Endometrium (tissue), 2 donors: ENCODE measurements around the gene GPRIN2.
"Not testable (repeated sequence)": the region's sequence is repeated elsewhere in the genome, so short reads cannot be mapped to it uniquely, and the experiment has no call there.

Experiments
- FAIRE-seq: peaks from 2 replicates; lab custom pipeline; 2012; peaks lifted over from hg19 to GRCh38; lab: Jason Lieb, UNC
- donor health status: control.
- donor health status: control.

The GPRIN2 gene

DNA sequence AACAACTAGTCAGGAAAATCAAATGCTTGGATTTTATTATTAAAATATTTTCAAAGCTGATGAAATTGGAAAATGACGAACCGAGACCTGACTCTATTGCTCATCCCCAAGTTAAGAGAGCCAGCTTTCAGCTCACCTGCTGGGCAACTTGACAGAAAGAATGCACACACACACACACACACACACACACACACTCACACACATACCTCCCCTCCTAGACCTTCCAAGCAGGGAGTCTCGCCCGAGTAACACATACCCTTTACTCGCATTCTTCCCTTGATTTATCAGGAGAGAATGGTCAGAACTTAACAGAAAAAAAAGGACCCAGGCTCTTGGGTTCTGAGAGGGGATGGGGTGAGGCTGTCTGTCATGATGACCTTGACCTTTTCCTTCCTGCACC is 19.1 kb downstream of the GPRIN2 start:
- FAIRE-seq, result no peak

DNA sequence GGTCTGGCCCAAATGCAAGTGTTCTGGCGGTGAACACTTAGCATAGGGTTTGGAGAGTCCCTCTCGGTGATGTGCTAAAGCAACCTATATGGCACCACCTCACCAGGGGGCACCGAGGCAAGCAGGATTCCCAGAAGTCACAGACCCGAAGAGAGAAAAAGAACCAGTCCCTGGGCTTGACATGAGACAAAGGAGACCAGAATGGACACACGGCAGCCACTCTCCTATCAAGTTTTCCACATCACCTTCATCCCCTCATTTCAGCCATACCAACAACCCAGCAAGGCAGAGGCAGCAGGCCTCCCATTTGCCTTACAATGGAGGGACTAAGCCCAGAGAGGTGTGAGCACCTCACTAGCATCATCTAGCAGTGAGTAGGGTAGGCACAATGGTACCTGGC is 19.7 kb downstream of the GPRIN2 start:
- no peak for FAIRE-seq

DNA sequence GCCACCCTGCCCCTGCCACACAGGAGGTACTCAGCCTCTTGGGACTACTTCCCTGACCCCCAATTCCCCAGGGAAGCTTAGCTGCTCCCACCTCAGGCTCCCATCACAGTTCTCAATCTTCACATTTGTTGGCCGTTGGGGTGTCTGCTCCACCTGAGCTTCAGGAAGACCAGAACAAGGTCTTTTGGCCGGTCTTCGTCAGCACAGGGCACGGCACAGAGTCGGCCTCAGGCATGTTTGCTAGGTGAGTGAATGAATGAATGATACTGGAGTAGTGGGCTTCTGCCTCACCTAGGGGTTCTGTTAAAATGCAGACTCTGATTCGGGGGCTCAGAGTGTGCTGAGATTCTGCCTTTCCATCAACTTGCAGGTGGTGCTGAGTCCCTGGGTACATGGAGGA is 20.3 kb downstream of the GPRIN2 start:
- FAIRE-seq, result no peak

DNA sequence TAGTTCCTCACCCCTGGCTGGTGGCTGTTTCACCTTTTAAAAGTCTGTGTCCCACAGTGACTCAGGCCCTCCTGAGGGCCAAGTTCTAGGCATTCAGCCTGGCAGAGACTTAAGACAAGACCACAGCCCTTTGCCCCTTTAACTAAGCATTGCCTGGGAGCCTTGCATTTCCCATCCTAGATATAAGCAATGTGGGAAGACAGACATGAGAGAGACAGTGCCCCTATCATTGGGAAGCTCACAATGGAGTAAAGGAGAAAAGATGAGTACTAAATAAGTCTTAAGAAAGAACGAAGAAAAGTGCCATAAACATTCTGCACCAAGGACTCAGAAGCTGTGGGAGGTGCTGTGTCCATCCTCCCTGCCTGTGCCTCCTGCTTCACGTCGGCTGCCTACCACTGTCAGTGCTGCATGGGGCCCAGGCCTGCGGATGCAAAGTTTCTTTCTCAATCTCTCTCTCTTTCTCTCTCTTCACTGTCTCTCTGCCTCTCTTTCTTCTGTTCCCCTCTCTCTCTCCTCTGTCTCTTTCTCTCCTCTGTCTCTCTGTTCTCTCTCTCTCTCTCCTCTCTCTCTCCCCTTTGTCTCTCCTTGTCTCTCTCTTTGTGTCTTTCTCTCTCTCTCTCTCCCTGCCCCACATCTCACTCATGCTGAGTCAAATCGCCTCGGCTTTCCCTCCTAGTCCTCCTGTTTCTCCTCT is 21.5 kb downstream of the GPRIN2 start:
- no peak for FAIRE-seq

DNA sequence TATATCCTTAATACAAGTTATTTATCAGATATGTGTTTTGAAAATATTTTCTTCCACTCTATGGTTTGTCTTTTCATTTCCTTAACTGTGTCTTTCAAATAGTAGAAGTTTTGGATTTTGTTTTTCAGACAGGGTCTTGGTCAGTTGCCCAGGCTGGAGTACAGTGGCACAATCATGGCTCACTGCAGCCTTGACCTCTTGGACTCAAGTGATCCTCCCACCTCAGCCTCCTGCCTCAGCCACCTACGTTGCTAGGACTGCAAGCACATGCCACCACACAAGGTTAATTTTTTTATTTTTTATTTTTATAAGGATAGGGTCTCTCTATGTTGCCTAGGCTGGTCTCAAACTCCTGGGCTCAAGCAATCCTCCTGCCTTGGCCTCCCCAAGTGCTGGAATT is 24.2 kb downstream of the GPRIN2 start:
- FAIRE-seq, result not testable (repeated sequence)

DNA sequence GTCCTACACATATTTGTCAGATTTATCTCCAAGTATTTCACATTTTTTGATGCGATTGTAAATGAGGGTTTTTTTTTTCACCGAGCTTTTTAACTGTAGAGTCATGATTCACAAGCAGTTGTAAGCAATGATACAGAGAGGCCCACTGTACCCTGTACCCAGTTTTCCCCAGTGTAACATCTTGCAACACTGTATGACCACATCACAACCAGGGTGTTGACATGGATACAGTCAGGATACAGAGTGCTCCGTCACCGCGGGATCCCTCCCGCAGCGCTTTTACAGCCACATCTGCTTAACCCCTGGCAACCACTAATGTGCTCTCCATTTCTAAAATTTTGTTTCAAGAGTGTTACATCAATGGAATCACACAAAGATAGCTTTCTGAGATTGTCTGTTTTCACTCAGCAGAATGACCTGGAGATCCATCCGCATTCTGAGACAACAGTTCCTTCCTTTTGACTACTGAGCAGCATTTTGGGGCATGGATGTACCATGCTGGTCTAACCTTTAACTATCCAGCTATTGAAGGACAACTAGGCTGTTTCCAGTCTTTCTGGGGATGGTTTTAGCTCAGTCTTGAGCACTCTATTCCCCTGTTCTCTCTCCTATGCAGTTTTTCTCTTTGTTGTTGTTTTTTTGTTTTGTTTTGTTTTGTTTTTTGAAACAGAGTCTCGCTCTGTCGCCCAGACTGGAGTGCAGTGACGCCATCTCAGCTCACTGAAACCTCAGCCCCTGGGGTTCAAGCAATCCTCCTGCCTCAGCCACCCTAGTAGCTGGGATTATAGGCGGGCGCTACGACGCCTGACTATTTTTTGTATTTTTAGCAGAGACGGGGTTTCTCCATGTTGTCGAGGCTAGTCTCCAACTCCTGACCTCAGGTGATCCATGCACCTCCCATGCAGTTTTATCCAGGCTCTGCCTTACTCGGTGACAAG is 25.9 kb downstream of the GPRIN2 start:
- FAIRE-seq, result no peak

DNA sequence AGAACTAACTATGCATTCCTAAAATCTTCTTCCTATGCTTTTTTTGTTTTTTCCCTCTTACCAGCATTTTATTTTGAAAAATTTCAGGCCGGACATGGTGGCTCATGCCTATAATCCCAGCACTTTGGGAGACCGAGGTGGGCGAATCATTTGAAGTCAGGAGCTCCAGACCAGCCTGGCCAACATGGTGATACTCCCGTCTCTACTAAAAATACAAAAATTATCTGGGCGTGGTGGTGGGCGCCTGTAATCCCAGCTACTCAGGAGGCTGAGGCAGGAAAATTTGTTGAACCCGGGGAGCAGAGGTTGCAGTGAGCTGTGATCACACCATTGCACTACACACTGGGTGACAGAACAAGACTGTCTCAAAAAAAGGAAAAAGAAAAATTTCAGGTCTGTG is 26.7 kb downstream of the GPRIN2 start:
- FAIRE-seq, result not testable (repeated sequence)

DNA sequence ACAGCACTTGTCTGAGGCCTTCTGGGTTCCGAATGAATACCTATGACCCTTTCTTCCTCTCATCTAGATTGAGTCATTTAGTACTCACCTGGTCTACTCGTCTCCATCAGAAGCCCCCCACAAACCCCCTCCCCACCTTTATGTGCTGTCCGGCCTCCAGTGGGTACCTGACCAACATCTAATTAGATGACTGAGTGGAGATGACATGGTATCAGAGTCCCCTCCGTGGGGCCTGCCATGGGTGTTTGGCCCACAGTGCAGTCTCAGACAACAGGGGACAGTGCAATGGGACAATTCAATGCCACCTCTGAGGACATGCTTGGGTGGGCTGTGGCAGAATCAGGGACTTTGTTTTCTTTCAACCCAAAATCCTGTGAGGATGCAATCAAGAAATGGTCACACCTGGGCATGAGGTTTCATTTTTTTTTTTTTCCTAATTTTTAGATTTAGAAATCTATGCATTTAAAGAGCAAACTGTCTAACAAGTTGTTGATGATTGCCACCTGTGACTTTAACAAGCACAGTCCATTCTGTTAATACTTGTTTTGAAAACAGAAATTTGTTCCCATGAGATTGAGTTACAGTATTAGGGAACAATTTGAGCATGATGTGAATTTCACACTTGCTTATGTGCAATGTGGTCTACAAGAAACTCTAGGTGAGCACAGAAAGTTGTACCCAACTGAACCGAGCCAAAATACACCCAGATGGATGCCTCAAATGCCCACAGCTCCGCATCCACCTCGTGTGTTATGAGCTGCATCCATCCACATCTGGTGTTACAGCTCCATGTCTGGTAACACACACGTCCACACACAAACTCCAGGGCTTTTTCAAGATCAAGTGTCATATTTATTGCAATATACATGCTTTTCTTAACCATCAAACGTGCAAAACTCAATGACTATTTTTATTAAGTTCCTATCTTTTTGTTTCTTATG is 27.5 kb downstream of the GPRIN2 start:
- FAIRE-seq, result no peak

DNA sequence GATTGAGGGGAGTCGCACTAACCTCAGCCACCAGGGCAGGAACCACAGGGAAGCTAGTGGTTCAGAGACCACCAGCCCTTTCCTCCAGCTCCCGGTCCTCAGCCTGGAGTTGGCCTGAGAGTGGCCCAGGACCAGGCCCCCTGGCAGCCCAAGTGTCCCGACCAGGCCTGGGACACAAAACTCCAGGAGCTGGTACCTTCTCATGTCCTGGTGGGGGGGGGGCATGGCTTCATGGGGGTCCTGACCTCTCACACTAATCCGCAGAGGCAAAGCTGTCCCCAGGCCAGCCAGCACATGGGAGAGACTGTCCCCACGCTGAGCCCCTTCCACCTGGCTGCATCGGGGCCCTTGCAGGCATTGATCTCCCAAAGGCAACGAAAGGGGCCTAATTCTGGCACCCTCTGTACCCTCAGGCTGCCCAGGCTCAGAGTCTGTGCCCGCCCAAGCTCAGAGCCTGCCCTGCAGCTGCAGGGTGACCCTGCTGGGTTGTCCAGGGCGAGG is 28.2 kb downstream of the GPRIN2 start:
- FAIRE-seq, result no peak

DNA sequence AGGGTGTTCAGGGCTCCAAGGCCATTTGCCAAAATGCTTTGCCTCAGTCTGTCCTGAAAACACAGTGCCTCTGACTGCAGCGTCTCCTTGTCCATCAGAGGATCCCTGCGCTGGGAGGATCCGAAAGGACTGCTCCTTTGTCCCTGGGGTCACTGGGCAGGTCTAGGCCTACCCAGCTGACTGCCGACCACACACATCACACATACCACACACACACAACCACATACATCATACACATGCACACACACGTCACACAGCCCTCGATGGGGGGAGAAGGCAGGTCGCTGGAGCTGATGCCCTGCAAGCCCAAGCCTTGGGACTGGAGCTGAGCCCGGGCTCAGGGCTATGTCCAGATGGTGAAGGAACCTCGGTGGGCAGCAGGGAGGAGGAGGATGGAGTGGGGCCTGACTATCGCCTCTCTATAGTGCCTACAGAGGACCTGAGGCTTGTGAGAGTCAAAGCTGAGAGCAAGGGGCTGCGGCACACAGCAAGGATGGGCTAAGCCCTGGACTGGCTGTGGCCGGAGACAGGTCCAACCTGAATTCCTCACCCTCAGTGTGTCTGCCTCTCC is 29.1 kb downstream of the GPRIN2 start:
- no peak for FAIRE-seq

DNA sequence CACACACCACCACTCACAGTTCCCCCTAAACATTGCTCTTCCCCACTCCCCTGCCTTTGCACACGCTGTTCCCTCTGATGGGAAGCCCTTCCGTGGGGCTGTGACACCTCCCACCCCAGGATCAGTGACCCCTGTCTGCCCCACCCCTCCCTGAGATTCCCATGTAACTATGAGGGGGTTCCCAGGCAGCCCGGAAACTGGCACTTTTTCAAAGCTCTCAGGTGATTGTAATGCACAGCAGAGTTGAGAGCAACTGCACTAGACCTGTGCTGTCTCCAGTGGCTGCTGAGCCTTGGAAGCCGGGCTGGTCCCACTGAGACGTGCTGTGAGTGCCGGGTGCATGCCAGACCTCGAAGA is 29.8 kb downstream of the GPRIN2 start:
- no peak for FAIRE-seq

DNA sequence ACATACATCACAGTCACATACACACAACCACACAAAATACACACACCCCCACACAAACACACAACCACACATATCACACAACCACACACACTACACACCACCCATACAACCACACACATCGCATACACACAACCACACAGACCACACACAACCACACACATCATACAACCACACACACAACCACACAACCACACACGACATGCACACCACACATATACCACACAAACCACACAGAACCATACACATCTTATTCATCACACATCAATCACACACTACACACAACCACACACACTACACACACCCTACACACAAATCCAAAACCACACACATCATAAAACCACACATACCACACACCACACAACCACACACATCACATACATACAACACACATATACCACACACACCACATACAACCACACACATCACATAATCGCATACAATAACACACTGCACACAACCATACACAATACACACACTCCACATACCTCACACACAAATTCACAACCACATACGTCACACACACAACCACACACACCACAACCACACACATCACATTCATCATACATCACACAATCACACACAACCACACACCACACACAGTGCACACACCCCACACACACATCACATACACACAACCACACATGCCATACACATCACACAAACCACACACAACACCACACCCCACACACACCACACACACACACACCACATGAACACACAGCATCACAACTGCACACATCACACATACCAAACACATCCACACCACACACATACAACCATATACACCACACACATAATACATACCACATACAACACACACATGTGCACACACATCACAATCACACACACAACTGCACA is 30.4 kb downstream of the GPRIN2 start:
- FAIRE-seq, result no peak

DNA sequence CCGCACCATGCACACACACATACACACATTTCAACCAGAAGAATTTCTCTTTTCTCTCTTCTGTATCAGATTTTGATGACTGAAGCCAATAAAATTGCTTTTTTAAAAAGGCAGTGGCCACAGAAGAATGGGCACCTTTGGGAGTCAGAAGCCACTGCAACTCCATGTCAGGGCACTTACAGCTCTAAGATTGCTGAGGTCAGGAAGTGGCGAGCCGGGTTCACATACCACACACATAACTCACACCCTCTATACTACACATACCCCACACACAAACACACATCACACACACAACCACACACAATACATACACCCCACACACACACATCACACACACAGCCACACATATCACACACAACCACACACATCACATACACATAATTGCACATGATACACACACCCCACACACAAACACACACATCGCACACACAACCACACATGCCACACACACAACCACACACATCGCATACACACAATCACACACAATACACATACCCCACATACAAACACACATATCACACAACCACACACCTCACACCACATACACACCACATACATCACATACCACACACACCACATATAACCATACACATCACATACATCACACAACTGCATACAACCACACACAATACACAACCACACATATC is 31.2 kb downstream of the GPRIN2 start:
- no peak for FAIRE-seq

DNA sequence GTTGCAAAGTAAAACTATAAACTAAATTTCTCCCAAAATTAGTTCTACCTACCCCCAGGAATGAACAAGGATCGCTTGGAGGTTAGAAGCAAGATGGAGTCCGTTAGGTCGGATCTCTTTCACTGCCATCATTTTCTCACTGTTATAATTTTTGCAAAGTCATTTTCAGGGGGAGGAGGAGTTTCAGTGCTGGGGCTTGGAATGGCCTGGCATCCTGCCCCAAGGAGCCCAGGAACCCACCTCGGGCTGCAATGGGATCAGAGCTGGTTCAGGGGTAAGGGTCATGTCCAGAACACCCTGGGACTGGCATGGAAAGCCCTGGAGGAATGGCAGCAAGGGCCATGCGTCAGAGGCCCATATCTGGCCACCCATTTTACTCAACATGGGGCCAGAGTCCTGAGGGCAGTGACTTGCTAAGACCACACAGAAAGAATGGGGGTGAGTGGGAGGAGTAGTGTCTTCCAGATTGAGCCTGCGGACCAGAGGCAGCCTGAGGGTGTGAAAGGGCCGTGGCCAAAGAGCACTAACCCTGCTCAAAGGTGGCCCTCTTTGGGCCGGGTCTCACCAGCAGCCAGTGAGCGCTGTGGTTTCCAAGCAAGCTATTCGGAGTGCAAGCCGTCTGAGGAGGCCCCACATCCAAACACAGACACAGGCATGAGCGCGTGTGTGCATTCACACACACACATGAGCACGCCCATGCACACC is 31.8 kb downstream of the GPRIN2 start:
- FAIRE-seq, result no peak

DNA sequence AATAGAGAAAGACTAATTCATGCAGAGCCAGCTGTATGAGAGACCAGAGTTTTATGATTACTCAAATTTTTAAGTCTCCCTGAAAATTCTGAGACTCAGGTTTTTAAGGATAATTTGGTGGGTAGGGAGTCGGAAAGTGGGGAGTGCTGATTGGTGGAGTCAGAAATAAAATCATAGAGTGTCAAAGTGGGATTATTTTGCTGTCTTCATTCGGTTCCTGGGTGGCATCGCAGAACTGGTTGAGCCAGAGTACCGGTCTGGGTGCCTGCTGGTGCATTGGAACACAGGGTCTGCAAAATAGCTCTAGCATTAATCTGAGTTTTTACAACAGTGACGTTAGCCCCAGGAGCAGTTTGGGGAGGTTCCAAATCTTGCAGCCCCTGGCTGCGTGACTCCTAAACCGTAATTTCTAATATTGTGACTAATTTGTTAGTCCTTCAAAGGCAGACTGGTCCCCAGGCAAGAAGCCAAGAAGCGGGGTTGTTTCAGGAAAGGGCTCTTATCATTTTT is 32.4 kb downstream of the GPRIN2 start:
- no peak for FAIRE-seq

DNA sequence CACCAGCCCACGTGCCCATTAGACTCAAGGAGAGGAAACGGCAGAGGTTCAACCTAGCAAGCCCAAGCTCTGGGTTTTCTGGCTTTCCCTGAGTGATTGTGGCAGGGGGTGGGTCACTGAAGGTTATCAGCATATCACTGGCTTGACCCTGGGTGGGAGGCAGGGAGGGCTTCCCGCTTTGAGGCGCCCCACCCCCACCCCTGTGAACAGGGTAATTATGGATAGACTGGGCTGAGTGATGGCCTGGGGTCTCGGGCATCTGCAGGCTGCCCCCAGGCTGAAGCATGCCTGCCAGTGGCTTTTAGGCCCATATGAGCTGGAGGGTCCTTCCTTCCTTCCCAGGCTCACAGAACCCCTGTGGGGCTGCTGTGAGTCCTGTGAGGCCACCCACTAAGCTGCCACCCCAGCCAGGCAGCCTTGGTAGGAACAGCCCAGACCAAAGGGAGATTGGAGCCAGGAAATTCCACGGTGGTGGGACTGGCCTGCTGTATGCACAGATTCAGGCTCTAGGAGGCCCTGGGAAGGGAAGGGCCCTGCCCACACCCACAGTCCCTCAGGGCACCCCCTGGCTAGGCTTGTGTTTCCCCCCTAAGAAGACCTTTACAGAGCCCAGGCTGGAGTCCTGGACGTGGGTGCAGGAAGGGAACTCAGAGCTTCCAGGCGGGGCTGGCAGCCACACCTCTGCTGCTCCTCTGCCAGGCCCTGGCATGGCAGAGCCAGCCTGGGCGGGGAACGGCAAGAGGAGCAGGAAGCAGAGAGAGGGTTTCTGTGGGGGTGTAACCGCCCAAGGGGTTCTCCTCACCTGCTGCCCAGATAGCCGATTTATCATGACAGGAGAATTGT is 33.1 kb downstream of the GPRIN2 start:
- FAIRE-seq, result no peak

DNA sequence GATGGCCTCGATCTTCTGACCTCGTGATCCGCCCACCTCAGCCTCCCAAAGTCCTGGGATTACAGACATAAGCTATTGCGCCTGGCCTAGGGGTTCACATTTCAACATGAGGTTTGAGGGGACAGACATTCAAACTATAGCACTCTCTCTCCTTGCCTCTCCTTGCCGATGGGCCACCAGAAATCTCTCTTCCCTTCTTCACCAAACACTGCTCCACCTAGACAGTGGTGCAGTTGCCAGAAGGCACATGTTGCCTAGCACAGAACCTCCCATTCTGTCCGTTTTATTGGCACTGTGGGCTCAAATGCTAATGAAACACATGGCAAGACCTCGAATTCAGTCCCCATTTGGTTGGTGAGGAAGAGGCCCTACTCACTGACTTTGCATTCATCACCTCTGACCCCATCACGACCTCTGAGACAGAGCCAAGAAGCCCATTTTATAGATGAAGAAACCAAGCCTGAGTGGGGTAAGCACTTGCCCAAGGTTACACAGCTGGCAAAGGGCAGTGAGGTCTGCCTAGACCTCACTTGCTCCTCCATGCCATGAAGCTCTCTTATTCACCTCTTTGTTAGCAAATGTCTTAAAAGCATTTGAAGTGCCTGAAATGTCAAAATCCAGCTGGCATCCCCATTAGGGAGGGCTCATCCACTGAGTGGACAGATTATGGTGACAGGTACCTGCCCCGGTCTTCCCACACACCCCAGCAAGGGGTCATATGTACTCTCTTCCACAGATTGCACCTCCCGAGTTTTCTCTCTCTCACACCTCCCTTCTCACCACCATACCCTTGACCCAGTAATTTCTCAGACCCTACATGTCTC is 34.0 kb downstream of the GPRIN2 start:
- FAIRE-seq, result no peak

DNA sequence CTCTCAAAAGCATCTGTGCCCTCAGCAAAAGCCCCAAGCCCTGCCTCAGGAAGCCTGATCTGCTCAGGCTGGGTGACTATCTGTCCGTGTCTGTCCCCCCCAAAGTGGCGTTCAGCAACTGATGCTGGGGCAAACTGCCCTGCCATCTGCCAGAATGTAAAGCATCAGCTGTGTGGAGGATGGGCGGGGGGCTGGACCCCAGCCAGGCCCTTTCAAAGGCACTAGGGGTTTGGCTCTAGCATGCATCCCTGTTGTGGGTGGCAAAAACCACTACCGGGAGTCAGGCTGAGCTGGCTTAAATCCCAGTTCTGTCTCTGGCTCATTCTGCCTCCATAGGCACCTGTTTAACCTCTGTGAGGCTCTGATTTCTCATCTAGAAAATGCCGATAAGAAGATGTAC is 35.5 kb downstream of the GPRIN2 start:
- FAIRE-seq, result no peak
